ENCODE results near the gene PPARD. TPM values are rescaled to one million over a fixed set of nuclear protein-coding genes. Genes with fewer than 3 reads are reported as not detected.

The PPARD gene
- total and polyA plus RNA-seq, 2 of the 13 experiments (the other 11 are each of a cell fraction or from before 2014, with no cell fraction given) = 6.1 to 13.3 TPM

- TF ChIP-seq ZNF546 (CRISPR knock-in tag; conservative IDR thresholded peaks at IDR 0.05) (no peak), ZNF768 (CRISPR knock-in tag; IDR thresholded peaks at IDR 0.05) (no peak), KAT2B (IDR thresholded peaks at IDR 0.05; ENCODE audit: borderline replicate concordance, low read depth, low read length) (no peak), ZNF20 (CRISPR knock-in tag; IDR thresholded peaks at IDR 0.05) (no peak), KDM5B (CRISPR knock-in tag; IDR thresholded peaks at IDR 0.05; ENCODE audit: borderline replicate concordance) (0 out of 2 replicates have a peak, but pooled peaks have one; percentile 39), ZNF598 (CRISPR knock-in tag; IDR thresholded peaks at IDR 0.05; ENCODE audit: borderline replicate concordance) (no peak), ZNF891 (CRISPR knock-in tag; IDR thresholded peaks at IDR 0.05) (no peak), SAFB2 (CRISPR knock-in tag; IDR thresholded peaks at IDR 0.05; ENCODE audit: borderline replicate concordance, low read depth) (no peak), HNRNPUL1 (IDR thresholded peaks at IDR 0.05; ENCODE audit: low read depth, low read length) (no peak), EZH2 (conservative IDR thresholded peaks at IDR 0.05; ENCODE audit: low read depth, low read length) (no peak), ZNF781 (CRISPR knock-in tag; IDR thresholded peaks at IDR 0.05; ENCODE audit: borderline replicate concordance, not compliant biosample characterization) (no peak), PHB2 (IDR thresholded peaks at IDR 0.05; ENCODE audit: partially characterized antibody) (no peak), ZNF75D (CRISPR knock-in tag; IDR thresholded peaks at IDR 0.05; ENCODE audit: borderline replicate concordance) (no peak), RAD21 (CRISPR knock-in tag; IDR thresholded peaks at IDR 0.05) (no peak), ZNF687 (CRISPR knock-in tag; IDR thresholded peaks at IDR 0.05) (peak; percentile 26; the same call in 1 of the 2 replicates), SIX4 (CRISPR knock-in tag; IDR thresholded peaks at IDR 0.05) (no peak), FOXJ3 (CRISPR knock-in tag; IDR thresholded peaks at IDR 0.05; ENCODE audit: borderline replicate concordance) (no peak), PRMT3 (CRISPR knock-in tag; IDR thresholded peaks at IDR 0.05; ENCODE audit: borderline replicate concordance, low read depth) (no peak), ZNF253 (CRISPR knock-in tag; IDR thresholded peaks at IDR 0.05; ENCODE audit: borderline replicate concordance) (no peak), ZNF296 (CRISPR knock-in tag; conservative IDR thresholded peaks at IDR 0.05) (no peak), TOPORS (CRISPR knock-in tag; IDR thresholded peaks at IDR 0.05) (no peak)
- TF ChIP-seq, protein P1, sequence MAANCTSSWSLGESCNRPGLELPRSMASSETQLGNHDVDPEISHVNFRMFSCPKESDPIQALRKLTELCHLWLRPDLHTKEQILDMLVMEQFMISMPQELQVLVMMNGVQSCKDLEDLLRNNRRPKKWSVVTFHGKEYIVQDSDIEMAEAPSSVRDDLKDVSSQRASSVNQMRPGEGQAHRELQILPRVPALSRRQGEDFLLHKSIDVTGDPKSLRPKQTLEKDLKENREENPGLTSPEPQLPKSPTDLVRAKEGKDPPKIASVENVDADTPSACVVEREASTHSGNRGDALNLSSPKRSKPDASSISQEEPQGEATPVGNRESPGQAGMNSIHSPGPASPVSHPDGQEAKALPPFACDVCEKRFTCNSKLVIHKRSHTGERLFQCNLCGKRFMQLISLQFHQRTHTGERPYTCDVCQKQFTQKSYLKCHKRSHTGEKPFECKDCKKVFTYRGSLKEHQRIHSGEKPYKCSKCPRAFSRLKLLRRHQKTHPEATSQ (CRISPR knock-in tag; IDR thresholded peaks at IDR 0.05; ENCODE audit: borderline replicate concordance) = no peak
These were observed 50.7 kb downstream of the PPARD start (continued) for GRCh38 chr6:35392773-35393672.

Measured in HepG2 (cell line).